NCI-H1092 treated with DMSO at 0.1 percent for 48 hours (cell line): ENCODE data around the gene SMAD4.
"Not testable (repeated sequence)": the region's sequence is repeated elsewhere in the genome, so short reads cannot be mapped to it uniquely, and the experiment has no call there.

Experiments used
- DNase-seq: peaks from one replicate; lab custom pipeline; 2025; lab: John Stamatoyannopoulos, UW

Gene SMAD4

GRCh38 chr18:51111633-51112355 lies 81.8 kb downstream of the SMAD4 start:
- not testable (repeated sequence) for DNase-seq

- DNase-seq, result not testable (repeated sequence)
These were observed 87.0 kb downstream of the SMAD4 start for GRCh38 chr18:51116996-51117395.

- not testable (repeated sequence) for DNase-seq
These were observed 89.5 kb downstream of the SMAD4 start for GRCh38 chr18:51119561-51119960.

GRCh38 chr18:51119976-51120375 lies 90.0 kb downstream of the SMAD4 start:
- DNase-seq, result not testable (repeated sequence)

GRCh38 chr18:51120809-51121596 lies 91.0 kb downstream of the SMAD4 start:
- DNase-seq, result no peak

GRCh38 chr18:51121597-51121857 lies 91.5 kb downstream of the SMAD4 start:
- no peak for DNase-seq

GRCh38 chr18:51122266-51123045 lies 92.4 kb downstream of the SMAD4 start:
- no peak for DNase-seq

- no peak for DNase-seq
These were observed 93.0 kb downstream of the SMAD4 start for GRCh38 chr18:51123046-51123395.

- DNase-seq, result no peak
These were observed 93.5 kb downstream of the SMAD4 start for GRCh38 chr18:51123481-51123880.

- DNase-seq, result no peak
These were observed 94.0 kb downstream of the SMAD4 start for GRCh38 chr18:51123936-51124486.

- DNase-seq, result no peak
These were observed 96.0 kb downstream of the SMAD4 start for GRCh38 chr18:51125976-51126375.

- DNase-seq, result no peak
These were observed 97.7 kb downstream of the SMAD4 start for GRCh38 chr18:51127664-51128063.

- no peak for DNase-seq
These were observed 98.5 kb downstream of the SMAD4 start for GRCh38 chr18:51128533-51128932.

- DNase-seq, result no peak
These were observed 102.4 kb downstream of the SMAD4 start for GRCh38 chr18:51132256-51132935.

- no peak for DNase-seq
These were observed 103.7 kb downstream of the SMAD4 start for GRCh38 chr18:51133580-51134160.
